Measurements from ENCODE around the gene EFHC1. TPM values are rescaled to one million over a fixed set of nuclear protein-coding genes. Genes with fewer than 3 reads are reported as not detected.

Gene EFHC1
- total RNA-seq, 2 experiments from 2014 or later: 4.2 to 5.1 TPM

DNA sequence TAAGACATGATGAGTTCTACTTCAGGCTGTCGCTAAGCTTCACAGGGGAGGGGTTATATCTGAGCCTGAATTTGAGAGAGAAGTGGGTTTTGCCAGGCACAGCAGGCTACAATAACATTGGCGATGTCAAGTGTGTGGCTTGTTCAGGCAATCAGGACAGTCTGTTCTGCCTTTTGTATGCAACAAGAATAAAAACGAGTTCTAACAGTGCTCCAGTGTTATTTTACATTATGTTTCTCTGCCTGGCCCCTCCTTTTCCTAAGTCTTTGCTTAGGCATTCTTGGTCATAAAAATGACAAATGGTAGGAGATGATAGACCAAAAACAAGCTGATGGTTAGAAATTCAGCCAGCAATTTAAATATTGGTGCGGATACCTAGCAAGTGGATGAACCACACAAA, 31.4 kb upstream of the EFHC1 start:
- ATAC-seq (ENCODE audit: low read depth) (no peak), DNase-seq (no peak)
- peaks cover 32% of the 10 kb centered on the region for H3K36me3 Mint-ChIP-seq
- POLR2A ChIA-PET: interaction anchor here (1.8 to 4.6 kb wide), 4 partner anchors 9 to 81 kb away, joined by 9 to 55 read pairs (median 12); partner anchors contain the start of gene PAQR8
- H3K4me3 Mint-ChIP-seq: peak overlapping the region; percentile 80
- peaks cover 65% of the 10 kb centered on the region for H3K4me1 Mint-ChIP-seq
- peaks cover 8% of the 10 kb centered on the region for H3K9me3 Mint-ChIP-seq
- no peaks in the 10 kb centered on the region for H3K27me3 Mint-ChIP-seq
- peak overlapping the region; percentile 93 for H3K27ac Mint-ChIP-seq

DNA sequence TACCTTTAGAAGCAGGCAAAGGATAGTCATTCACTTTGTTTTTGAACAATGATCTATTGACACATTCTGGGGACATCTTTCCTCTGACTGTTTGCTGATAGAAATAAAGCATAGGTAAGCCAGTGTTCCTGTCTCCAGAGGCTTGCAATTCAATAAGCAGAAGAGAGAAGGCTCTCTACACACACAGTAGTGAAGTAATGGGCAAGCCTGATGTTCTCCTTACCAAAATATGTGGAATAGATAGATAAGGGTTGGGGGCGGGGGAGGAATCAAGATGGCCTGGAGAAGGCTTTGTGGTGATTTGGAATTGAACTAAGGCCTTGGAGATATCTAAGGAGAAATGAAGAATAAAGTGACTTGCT, 30.9 kb upstream of the EFHC1 start:
- Mint-ChIP-seq H3K4me3 (peak overlapping the region; percentile 80), H3K27me3 (no peaks in the 10 kb centered on the region), H3K27ac (peak overlapping the region; percentile 93), H3K4me1 (peaks cover 65% of the 10 kb centered on the region), H3K9me3 (peaks cover 7% of the 10 kb centered on the region), H3K36me3 (peaks cover 29% of the 10 kb centered on the region)
- POLR2A ChIA-PET: interaction anchor here (0.7 to 4.6 kb wide), 14 partner anchors 9 to 971 kb away, joined by 3 to 55 read pairs (median 6); partner anchors contain the start of genes EFHC1, MCM3 and PAQR8
- ATAC-seq (ENCODE audit: low read depth): no peak
- no peak for DNase-seq

DNA sequence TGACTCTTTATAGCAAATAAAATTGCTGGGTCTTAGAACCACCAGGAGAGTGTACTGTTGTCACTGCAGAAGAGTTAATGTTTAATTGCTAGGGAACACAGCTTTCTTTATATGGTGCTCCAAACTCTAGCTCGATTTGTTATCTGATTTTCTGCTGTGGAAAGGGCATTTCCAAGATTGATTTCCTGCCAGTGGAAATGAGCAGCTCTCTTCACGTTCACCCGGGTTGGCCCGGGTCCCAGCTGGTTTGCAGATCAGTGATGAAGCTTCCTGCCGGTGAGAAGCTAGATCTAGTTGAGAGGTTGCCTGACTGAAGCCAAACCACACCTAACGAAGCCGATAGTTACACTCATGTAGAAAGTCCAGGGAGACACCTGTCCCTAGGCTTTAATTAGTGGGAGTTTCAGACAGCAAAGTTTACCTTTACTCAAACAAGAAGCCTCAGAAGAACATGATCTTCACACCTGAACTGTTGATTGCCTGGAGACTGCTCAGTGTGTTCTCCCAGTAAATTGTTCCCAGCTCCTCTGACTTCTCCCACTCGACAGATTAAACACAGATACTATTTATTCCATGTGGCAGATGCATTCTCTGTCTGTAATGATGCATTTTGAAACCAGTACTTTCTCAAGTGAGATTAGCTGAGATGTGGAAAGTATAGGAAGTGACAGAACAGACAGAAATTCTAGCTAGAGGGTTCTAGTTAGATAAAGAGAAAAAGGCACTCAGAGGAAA, 30.3 kb upstream of the EFHC1 start:
- peak overlapping the region; percentile 93 for H3K27ac Mint-ChIP-seq
- peaks cover 23% of the 10 kb centered on the region for H3K36me3 Mint-ChIP-seq
- peaks cover 7% of the 10 kb centered on the region for H3K9me3 Mint-ChIP-seq

DNA sequence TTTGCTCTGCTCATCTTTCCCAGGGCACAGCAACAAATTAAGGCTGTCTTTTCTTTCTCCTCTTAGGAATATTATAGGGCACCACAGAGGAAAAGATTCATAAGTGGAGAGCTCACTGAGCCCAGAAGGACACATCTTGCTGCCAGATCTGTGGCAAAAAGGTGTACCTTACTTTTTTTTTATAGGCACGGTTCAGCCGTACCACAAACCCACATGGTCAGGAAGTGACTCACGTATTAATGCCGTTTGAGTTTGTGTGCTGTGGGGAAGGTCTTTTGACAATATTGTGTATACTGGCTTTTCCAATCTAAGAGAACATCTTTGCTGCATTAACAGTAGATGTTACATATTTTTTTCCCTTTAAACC, 29.8 kb upstream of the EFHC1 start:
- DNase-seq (no peak), ATAC-seq (ENCODE audit: low read depth) (peak; percentile 60)
- Mint-ChIP-seq H3K4me3 (peak overlapping the region; percentile 80), H3K27me3 (no peaks in the 10 kb centered on the region), H3K27ac (peak overlapping the region; percentile 93), H3K9me3 (peaks cover 4% of the 10 kb centered on the region), H3K4me1 (peaks cover 56% of the 10 kb centered on the region), H3K36me3 (peaks cover 18% of the 10 kb centered on the region)
- POLR2A ChIA-PET: interaction anchor here (0.9 to 4.6 kb wide), 14 partner anchors 8 to 969 kb away, joined by 3 to 55 read pairs (median 6); partner anchors contain the start of genes EFHC1, MCM3 and PAQR8

More for the DNA sequence above, 30.3 kb upstream of the EFHC1 start:
- Mint-ChIP-seq H3K4me1 (peaks cover 59% of the 10 kb centered on the region), H3K4me3 (peak overlapping the region; percentile 80), H3K27me3 (no peaks in the 10 kb centered on the region)
- POLR2A ChIA-PET: interaction anchor here (0.7 to 4.6 kb wide), 16 partner anchors 8 to 970 kb away, joined by 3 to 55 read pairs (median 6); partner anchors contain the start of genes EFHC1, MCM3 and PAQR8
- peak; percentile 49 for DNase-seq
- ATAC-seq (ENCODE audit: low read depth): peak; percentile 54

DNA sequence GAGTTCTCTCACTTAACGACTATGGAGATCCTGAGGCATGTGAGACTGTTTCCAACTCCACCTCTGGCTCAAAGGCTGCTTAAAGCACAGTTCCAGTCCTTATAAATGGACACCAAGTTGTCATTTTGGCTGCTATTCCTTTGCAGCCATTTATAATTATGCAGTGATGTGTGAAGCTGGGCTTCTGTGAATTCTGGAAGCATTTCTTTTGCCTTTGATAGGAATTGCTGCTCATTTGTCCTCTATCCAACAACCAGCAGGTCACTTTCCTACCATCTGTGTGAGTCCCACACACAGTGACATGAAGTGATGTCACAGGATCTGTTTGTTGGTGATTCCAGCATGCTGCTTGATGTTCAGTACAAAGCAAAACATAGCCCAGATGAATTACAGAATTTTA, 28.5 kb upstream of the EFHC1 start:
- DNase-seq: no peak
- peak overlapping the region; percentile 8 for H3K27ac Mint-ChIP-seq
- POLR2A ChIA-PET: interaction anchor here (0.7 to 4.6 kb wide), 5 partner anchors 15 to 107 kb away, joined by 3 to 55 read pairs (median 16); partner anchors contain the start of genes MCM3 and PAQR8
- peaks cover 12% of the 10 kb centered on the region for H3K36me3 Mint-ChIP-seq
- no peak for ATAC-seq (ENCODE audit: low read depth)
- H3K4me3 Mint-ChIP-seq: no peak overlapping the region
- peaks cover 2% of the 10 kb centered on the region for H3K9me3 Mint-ChIP-seq
- H3K4me1 Mint-ChIP-seq: peaks cover 63% of the 10 kb centered on the region
- H3K27me3 Mint-ChIP-seq: no peaks in the 10 kb centered on the region

DNA sequence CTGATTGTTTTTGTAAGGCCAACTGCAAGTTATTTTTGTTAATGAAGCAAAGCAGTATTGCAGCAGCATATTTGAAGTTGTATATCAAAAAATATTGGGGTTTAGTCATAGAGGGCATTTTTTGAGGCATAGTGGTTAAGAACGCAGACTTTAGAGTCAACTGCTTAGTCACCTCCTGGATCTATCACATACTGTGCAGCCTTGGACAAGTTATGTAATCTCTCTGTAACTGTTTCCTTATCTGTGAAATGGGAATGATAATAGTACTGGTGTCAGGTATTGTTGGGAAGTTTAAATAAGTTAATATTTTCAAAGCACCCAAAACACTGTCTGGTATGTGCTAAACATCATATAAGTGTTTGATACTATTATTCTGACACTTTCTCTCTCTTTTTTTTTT, 27.2 kb upstream of the EFHC1 start:
- Mint-ChIP-seq H3K4me3 (no peak overlapping the region), H3K27me3 (no peaks in the 10 kb centered on the region), H3K36me3 (peaks cover 6% of the 10 kb centered on the region), H3K27ac (peak overlapping the region; percentile 8), H3K9me3 (no peaks in the 10 kb centered on the region), H3K4me1 (peaks cover 76% of the 10 kb centered on the region)
- no peak for ATAC-seq (ENCODE audit: low read depth)
- POLR2A ChIA-PET: interaction anchor here (3.8 to 4.6 kb wide), 2 partner anchors 30 to 108 kb away, joined by 34 to 55 read pairs; partner anchors contain the start of genes MCM3 and PAQR8
- no peak for DNase-seq

DNA sequence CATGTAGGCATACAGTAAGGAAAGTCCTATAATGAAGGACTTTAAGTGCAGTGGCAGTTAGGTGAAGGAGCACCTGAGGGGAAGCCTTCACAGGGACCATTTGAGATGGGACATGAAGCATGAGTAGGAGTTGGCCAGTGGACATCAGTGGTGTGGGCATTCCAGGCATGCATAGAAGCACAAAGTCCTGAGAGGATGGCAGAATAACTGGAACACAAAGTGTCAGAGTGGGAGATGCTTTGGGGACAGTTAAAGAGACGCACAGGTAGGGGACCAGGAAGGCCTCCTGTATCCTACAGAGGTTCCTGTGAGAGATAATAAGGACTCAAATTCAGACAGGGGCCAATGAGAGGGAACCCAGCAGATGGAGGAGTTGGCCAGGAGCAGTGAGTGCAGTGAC, 26.4 kb upstream of the EFHC1 start:
- Mint-ChIP-seq H3K36me3 (peaks cover 6% of the 10 kb centered on the region), H3K4me1 (peaks cover 76% of the 10 kb centered on the region), H3K27ac (peak overlapping the region; percentile 80), H3K27me3 (no peaks in the 10 kb centered on the region), H3K4me3 (peak overlapping the region; percentile 67), H3K9me3 (no peaks in the 10 kb centered on the region)
- POLR2A ChIA-PET: interaction anchor here (0.6 to 2.5 kb wide), 3 partner anchors 32 to 109 kb away, joined by 3 to 11 read pairs (median 5); partner anchors contain the start of genes MCM3 and PAQR8
- DNase-seq (no peak), ATAC-seq (ENCODE audit: low read depth) (no peak)

DNA sequence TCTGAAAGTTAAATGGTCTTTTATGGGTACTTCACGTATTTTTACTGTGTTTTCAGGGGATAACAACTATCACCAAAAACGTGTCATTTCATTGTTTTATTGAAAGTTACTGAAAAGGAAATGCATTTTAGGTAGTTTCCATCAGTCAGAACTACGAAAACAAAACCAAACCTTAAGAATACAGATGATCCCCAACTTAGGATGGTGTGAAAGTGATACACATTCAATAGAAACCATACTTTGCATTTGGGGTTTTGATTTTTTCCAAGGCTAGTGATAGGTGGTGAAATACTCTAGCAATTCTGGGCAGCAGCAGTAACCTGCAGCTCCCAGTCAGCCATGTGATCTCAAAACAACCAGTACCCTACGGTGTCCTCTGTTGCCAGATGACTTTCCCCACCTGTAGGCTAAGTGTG, 25.9 kb upstream of the EFHC1 start:
- ATAC-seq (ENCODE audit: low read depth): peak; percentile 28
- no peaks in the 10 kb centered on the region for H3K9me3 Mint-ChIP-seq

DNA sequence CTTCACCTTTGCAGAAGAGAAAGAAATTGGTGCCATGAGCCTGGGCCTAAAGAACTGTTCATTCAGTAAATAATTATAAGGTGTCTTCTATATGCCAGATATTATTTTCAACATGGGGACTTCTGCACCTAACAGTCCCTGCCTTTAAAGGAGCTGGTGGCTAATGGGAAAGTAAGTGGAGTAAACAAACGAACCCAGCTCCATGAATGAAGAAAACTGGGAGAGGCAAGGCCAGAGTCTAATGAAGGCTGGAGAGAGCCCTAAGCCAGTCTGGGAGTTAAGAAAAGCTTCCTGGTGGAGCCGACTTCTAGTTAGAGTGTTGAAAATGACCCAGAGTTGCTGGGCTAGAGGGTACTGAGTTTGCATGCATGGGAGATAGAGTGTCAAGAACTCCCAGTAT, 24.2 kb upstream of the EFHC1 start:
- ATAC-seq (ENCODE audit: low read depth) (no peak), DNase-seq (no peak)
- H3K9me3 Mint-ChIP-seq: no peaks in the 10 kb centered on the region
- H3K36me3 Mint-ChIP-seq: peaks cover 6% of the 10 kb centered on the region
- peak overlapping the region; percentile 1 for H3K4me3 Mint-ChIP-seq
- H3K4me1 Mint-ChIP-seq: peaks cover 77% of the 10 kb centered on the region
- no peaks in the 10 kb centered on the region for H3K27me3 Mint-ChIP-seq
- H3K27ac Mint-ChIP-seq: peak overlapping the region; percentile 84
- POLR2A ChIA-PET: interaction anchor here (2.5 to 5.7 kb wide), 2 partner anchors 34 to 111 kb away, joined by 11 to 52 read pairs; partner anchors contain the start of genes MCM3 and PAQR8

More for the DNA sequence above, 25.9 kb upstream of the EFHC1 start:
- H3K36me3 Mint-ChIP-seq: peaks cover 6% of the 10 kb centered on the region
- POLR2A ChIA-PET: interaction anchor here (0.6 to 2.5 kb wide), 5 partner anchors 32 to 109 kb away, joined by 3 to 11 read pairs (median 3); partner anchors contain the start of genes MCM3 and PAQR8
- H3K4me3 Mint-ChIP-seq: peak overlapping the region; percentile 67
- H3K27me3 Mint-ChIP-seq: no peaks in the 10 kb centered on the region
- DNase-seq: no peak
- peaks cover 76% of the 10 kb centered on the region for H3K4me1 Mint-ChIP-seq
- H3K27ac Mint-ChIP-seq: peak overlapping the region; percentile 80

DNA sequence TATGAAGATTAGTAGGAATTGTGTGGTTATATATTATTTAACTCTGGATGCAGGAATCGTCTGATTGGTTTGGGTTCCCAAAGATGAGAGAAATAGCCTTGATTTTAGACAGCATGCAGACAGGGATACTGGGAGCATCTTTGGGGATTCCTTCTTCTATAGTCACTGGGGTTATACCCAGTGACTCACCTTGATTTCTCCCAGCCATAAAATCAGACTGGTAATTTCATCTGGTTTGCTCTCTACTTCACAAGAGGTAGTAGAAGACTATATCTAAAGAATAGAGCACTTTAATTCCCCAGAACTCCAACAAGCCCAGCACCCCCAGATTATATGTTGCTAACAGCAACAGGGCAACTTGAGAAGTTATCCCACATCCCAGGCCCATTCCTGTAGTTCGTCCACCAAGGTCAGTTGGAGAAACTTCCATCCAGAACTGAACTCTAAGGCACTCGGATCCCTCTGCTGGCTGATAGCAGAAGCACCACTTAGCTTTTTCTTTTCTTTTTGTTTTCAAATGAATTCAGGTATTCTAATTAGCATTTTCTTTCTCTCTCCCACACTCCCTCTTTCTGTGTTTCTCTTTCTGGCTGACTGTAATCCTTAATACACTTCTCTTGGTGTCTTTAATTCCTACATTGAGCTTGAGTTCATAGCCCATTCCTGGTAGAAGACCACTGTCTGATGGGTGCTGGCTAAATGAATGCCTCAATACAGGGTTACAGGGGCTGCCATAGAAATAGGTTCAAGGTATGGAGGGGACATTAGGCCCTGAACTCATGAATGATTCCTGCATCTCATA, 20.4 kb upstream of the EFHC1 start:
- Mint-ChIP-seq H3K4me1 (peaks cover 52% of the 10 kb centered on the region), H3K27ac (peak overlapping the region; percentile 84), H3K36me3 (peaks cover 15% of the 10 kb centered on the region), H3K9me3 (no peaks in the 10 kb centered on the region), H3K4me3 (no peak overlapping the region), H3K27me3 (no peaks in the 10 kb centered on the region)
- ATAC-seq (ENCODE audit: low read depth) (peak; percentile 21), DNase-seq (no peak)
- POLR2A ChIA-PET: interaction anchor here (1.9 to 5.7 kb wide), 3 partner anchors 10 to 115 kb away, joined by 9 to 52 read pairs (median 19); partner anchors contain the start of genes MCM3 and PAQR8

DNA sequence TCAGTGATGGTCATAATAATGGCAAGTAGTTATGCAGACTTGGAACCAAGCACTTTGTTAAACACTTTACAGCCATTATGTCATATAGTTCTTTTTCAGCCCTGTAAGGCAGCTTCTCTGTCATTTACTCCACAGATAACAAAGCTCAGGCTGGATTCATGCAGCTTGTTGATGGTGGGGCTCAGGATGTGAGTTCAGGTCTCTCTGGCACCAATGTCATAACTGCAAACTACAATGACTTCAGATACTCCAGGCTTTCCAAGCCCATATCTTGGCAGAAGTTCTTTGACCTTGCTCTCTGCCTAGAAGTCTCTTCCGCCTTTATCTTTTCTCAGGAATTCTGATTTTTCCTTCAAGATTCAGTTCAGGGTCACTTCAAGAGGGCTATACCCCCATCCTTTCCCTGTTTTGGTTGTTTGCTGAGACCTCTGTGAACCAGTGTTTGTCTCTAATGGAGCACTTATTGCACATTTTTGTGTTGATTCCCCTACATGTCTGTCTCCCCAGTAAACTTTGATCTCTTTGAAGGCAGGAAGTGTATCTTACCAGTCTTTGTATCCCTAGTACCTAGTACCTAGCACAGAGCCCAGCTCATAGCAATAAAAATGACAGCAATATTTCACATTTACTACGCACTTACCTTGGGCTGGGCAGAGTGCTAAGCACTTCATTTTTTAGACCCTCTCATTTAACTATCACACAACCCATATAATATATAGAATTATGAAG, 19.7 kb upstream of the EFHC1 start:
- Mint-ChIP-seq H3K4me3 (peak overlapping the region; percentile 48), H3K9me3 (no peaks in the 10 kb centered on the region), H3K36me3 (peaks cover 15% of the 10 kb centered on the region), H3K27me3 (no peaks in the 10 kb centered on the region), H3K27ac (peak overlapping the region; percentile 84), H3K4me1 (peaks cover 51% of the 10 kb centered on the region)
- ATAC-seq (ENCODE audit: low read depth): peak; percentile 10
- DNase-seq: no peak
- POLR2A ChIA-PET: interaction anchor here (1.9 to 5.7 kb wide), 3 partner anchors 11 to 115 kb away, joined by 9 to 52 read pairs (median 19); partner anchors contain the start of genes MCM3 and PAQR8

DNA sequence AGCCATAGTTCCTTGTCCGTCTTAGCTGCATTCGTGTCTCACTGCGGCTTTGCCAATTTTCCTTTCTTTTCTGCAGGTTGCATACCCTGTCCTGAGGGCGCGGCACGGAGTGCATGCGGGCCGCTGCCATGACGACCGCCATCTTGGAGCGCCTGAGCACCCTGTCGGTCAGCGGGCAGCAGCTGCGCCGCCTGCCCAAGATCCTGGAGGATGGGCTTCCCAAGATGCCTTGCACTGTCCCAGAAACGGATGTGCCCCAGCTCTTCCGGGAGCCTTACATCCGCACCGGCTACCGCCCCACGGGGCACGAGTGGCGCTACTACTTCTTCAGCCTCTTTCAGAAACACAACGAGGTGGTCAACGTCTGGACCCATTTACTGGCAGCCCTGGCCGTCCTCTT, 17.1 kb upstream of the EFHC1 start:
- DNase-seq (no peak), ATAC-seq (ENCODE audit: low read depth) (no peak)
- H3K4me1 Mint-ChIP-seq: peaks cover 27% of the 10 kb centered on the region
- no peaks in the 10 kb centered on the region for H3K27me3 Mint-ChIP-seq
- peaks cover 15% of the 10 kb centered on the region for H3K36me3 Mint-ChIP-seq
- no peaks in the 10 kb centered on the region for H3K9me3 Mint-ChIP-seq
- POLR2A ChIA-PET: interaction anchor here (1.6 kb wide), 1 partner anchor 41 kb away, joined by 3 read pairs; the partner anchor contains the start of gene PAQR8
- no peak overlapping the region for H3K4me3 Mint-ChIP-seq
- no peak overlapping the region for H3K27ac Mint-ChIP-seq
